Astrocyte of the spinal cord (primary cell): Measurements from ENCODE around the gene TECR.

Experiments used
- DNase-seq: peaks from one replicate; pipeline ENCODE4 v3.0.0; 2011; ENCODE audit warnings: low read depth, low spot score
- H3K4me3 ChIP-seq: 2 replicates; pipeline ENCODE4 v1.5.1; 2011; ENCODE audit warnings: low read depth, mild to moderate bottlenecking, low read length, moderate library complexity
- CTCF ChIP-seq: IDR thresholded peaks from 2 replicates; pipeline ENCODE4 v1.5.1; 2012; ENCODE audit warnings: low read depth, mild to moderate bottlenecking, low read length, inconsistent platforms
- in situ Hi-C: cut with HindIII; loops from 2 replicates; pipeline ENCODE4 v1.10.0; 2017; ENCODE audit warnings: low sequenced_read_pairs

TECR gene

GRCh38 chr19:14614099-14614412, 84.7 kb downstream of the TECR start:
- no peak overlapping the region for H3K4me3 ChIP-seq
- DNase-seq, result no peak
- in situ Hi-C loops, result no loop called here
- TF ChIP-seq CTCF, result no peak
